GM06990 (cell line): ENCODE data around the gene LARP4B.

ENCODE experiments used
- DNase-seq: peaks from one replicate; pipeline ENCODE4 v3.0.0-alpha.2; 2011; ENCODE audit not compliant: insufficient read length; ENCODE audit errors: extremely low read depth
- H3K27me3 ChIP-seq: replicated peaks from 2 replicates; pipeline ENCODE4 v1.6.0; 2011; ENCODE audit warnings: low read length; ENCODE audit not compliant: control insufficient read depth, insufficient read depth
- H3K36me3 ChIP-seq: 2 replicates; pipeline ENCODE4 v1.5.1; 2011; ENCODE audit warnings: low read length; ENCODE audit not compliant: control insufficient read depth, insufficient read depth
- H3K4me3 ChIP-seq: replicated peaks from 2 replicates; pipeline ENCODE4 v1.5.1; 2011; ENCODE audit warnings: low read depth, mild to moderate bottlenecking, control low read depth, low read length
- TF ChIP-seq, protein P1 (sequence below): IDR thresholded peaks from 2 replicates; pipeline ENCODE4 v1.5.1; 2011; ENCODE audit warnings: low read length, control low read depth, mild to moderate bottlenecking, inconsistent platforms; ENCODE audit not compliant: insufficient read depth, poor library complexity, severe bottlenecking

Gene LARP4B

GRCh38 chr10:964321-964987 lies 32.9 kb upstream of the LARP4B start:
- TF ChIP-seq, protein P1, sequence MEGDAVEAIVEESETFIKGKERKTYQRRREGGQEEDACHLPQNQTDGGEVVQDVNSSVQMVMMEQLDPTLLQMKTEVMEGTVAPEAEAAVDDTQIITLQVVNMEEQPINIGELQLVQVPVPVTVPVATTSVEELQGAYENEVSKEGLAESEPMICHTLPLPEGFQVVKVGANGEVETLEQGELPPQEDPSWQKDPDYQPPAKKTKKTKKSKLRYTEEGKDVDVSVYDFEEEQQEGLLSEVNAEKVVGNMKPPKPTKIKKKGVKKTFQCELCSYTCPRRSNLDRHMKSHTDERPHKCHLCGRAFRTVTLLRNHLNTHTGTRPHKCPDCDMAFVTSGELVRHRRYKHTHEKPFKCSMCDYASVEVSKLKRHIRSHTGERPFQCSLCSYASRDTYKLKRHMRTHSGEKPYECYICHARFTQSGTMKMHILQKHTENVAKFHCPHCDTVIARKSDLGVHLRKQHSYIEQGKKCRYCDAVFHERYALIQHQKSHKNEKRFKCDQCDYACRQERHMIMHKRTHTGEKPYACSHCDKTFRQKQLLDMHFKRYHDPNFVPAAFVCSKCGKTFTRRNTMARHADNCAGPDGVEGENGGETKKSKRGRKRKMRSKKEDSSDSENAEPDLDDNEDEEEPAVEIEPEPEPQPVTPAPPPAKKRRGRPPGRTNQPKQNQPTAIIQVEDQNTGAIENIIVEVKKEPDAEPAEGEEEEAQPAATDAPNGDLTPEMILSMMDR = no peak
- no peak overlapping the region for H3K4me3 ChIP-seq

GRCh38 chr10:963655-964054 lies 32.1 kb upstream of the LARP4B start:
- DNase-seq = no peak
- TF ChIP-seq, protein P1 = no peak
- Histone ChIP-seq H3K4me3 (no peak overlapping the region), H3K27me3 (no peaks in the 10 kb centered on the region), H3K36me3 (no peaks in the 10 kb centered on the region)

More at GRCh38 chr10:964321-964987, 32.9 kb upstream of the LARP4B start:
- H3K27me3 ChIP-seq = no peaks in the 10 kb centered on the region
- no peaks in the 10 kb centered on the region for H3K36me3 ChIP-seq
- DNase-seq = no peak

GRCh38 chr10:963186-963585 lies 31.7 kb upstream of the LARP4B start:
- Histone ChIP-seq H3K4me3 (no peak overlapping the region), H3K27me3 (no peaks in the 10 kb centered on the region), H3K36me3 (no peaks in the 10 kb centered on the region)
- DNase-seq = no peak
- TF ChIP-seq, protein P1 = no peak

GRCh38 chr10:962342-962741 lies 30.8 kb upstream of the LARP4B start:
- DNase-seq = no peak
- H3K4me3 ChIP-seq = no peak overlapping the region
- H3K36me3 ChIP-seq = no peaks in the 10 kb centered on the region
- no peaks in the 10 kb centered on the region for H3K27me3 ChIP-seq
- TF ChIP-seq, protein P1 = no peak

DNA sequence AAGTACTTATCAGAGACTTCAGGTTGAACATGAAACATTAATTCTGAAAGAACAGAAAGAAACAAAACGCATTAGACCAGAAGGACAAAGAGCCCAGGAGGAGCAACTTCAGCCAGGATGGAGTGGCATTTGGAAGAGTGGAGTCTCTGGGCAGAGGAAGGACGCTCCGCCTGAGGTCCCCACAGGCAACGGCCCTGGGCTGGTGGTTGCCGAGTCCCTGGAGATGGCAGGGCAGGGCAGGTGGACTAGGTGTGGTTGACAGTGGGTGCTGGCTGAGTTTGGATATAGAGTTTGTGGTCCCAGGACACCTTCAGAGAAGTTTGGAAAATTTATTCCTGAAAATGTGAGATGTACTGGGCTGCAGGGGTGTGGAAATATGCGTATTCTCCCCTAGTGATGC lies 27.4 kb upstream of the LARP4B start:
- H3K27me3 ChIP-seq = no peaks in the 10 kb centered on the region
- TF ChIP-seq, protein P1 = no peak
- H3K4me3 ChIP-seq = no peak overlapping the region
- no peak for DNase-seq
- no peaks in the 10 kb centered on the region for H3K36me3 ChIP-seq

DNA sequence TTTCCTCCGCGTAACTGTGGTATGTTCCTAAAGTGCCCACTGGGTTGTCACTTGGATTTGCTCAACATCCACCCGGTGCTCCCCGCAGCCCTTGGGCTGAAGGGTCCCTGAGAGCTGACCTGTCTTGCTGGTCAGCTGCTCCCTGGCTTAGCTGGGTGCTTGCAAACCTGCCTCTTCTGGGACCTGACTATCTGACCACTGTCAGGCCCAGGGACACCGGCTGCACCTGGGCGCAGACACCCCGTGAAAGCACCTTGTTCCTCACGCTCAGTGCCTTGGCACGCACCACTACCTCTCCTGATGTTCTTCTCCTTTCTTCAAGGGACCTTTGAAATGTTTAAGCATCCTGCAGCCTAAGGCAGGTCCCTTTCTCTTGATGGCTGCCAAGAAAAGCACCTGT lies 26.6 kb upstream of the LARP4B start:
- TF ChIP-seq, protein P1 = no peak
- H3K27me3 ChIP-seq = no peaks in the 10 kb centered on the region
- H3K36me3 ChIP-seq = no peaks in the 10 kb centered on the region
- H3K4me3 ChIP-seq = no peak overlapping the region
- no peak for DNase-seq
